GM19351 (cell line): ENCODE measurements around the gene GSTM5.
"Not testable (repeated sequence)": the region's sequence is repeated elsewhere in the genome, so short reads cannot be mapped to it uniquely, and the experiment has no call there.

Experiments
- ATAC-seq: cut with Tn5 transposase; IDR thresholded peaks from one replicate; pipeline ENCODE4 v1.9.1; 2021; ENCODE audit warnings: mild to moderate bottlenecking, moderate library complexity; ENCODE audit not compliant: unreplicated experiment

Gene GSTM5

GRCh38 chr1:109695138-109695537 is 16.9 kb upstream of the GSTM5 start:
- not testable (repeated sequence) for ATAC-seq

- no peak for ATAC-seq
Observed at GRCh38 chr1:109697066-109697465, 15.0 kb upstream of the GSTM5 start.

- not testable (repeated sequence) for ATAC-seq
Observed at GRCh38 chr1:109697861-109698260, 14.2 kb upstream of the GSTM5 start.

- ATAC-seq, result not testable (repeated sequence)
Observed at GRCh38 chr1:109702940-109703339, 9.1 kb upstream of the GSTM5 start.

GRCh38 chr1:109704173-109704572 is 7.9 kb upstream of the GSTM5 start:
- ATAC-seq, result no peak

- no peak for ATAC-seq
Observed at GRCh38 chr1:109705411-109705810, 6.6 kb upstream of the GSTM5 start.

GRCh38 chr1:109708949-109709348 is 3.1 kb upstream of the GSTM5 start:
- ATAC-seq, result not testable (repeated sequence)

- ATAC-seq, result not testable (repeated sequence)
Observed at GRCh38 chr1:109709822-109710221, 2.2 kb upstream of the GSTM5 start.

GRCh38 chr1:109712321-109712864 is 342 bp downstream of the GSTM5 start:
- no peak for ATAC-seq

GRCh38 chr1:109713636-109714035 is 1.6 kb downstream of the GSTM5 start:
- ATAC-seq, result no peak

GRCh38 chr1:109714661-109715372 is 2.8 kb downstream of the GSTM5 start:
- no peak for ATAC-seq

- no peak for ATAC-seq
Observed at GRCh38 chr1:109716121-109716520, 4.1 kb downstream of the GSTM5 start.

GRCh38 chr1:109716570-109717090 is 4.6 kb downstream of the GSTM5 start:
- ATAC-seq, result no peak

- ATAC-seq, result no peak
Observed at GRCh38 chr1:109717729-109718128, 5.7 kb downstream of the GSTM5 start.

- ATAC-seq, result no peak
Observed at GRCh38 chr1:109718495-109718894, 6.4 kb downstream of the GSTM5 start.

GRCh38 chr1:109719337-109719837 is 7.3 kb downstream of the GSTM5 start:
- ATAC-seq, result no peak

- no peak for ATAC-seq
Observed at GRCh38 chr1:109721042-109721441, 9.0 kb downstream of the GSTM5 start.

GRCh38 chr1:109721971-109722370 is 9.9 kb downstream of the GSTM5 start:
- ATAC-seq, result no peak

GRCh38 chr1:109722908-109723691 is 11.0 kb downstream of the GSTM5 start:
- ATAC-seq, result no peak

GRCh38 chr1:109724933-109725332 is 12.9 kb downstream of the GSTM5 start:
- no peak for ATAC-seq

GRCh38 chr1:109725510-109725909 is 13.5 kb downstream of the GSTM5 start:
- ATAC-seq, result no peak

GRCh38 chr1:109726007-109726406 is 14.0 kb downstream of the GSTM5 start:
- no peak for ATAC-seq
